Measurements from ENCODE around the gene PHLDB1.

The PHLDB1 gene

GRCh38 chr11:118608360-118609227 lies 1.2 kb downstream of the PHLDB1 start:
- TF ChIP-seq REST (IDR thresholded peaks at IDR 0.05; ENCODE audit: insufficient replicate concordance, low read depth) (no peak), GABPA (IDR thresholded peaks at IDR 0.05; ENCODE audit: low read depth) (no peak), POLR2AphosphoS5 (IDR thresholded peaks at IDR 0.05; ENCODE audit: low read depth) (no peak), SPI1 (IDR thresholded peaks at IDR 0.05; ENCODE audit: borderline replicate concordance, low read depth) (peak; percentile 69), CTCF (IDR thresholded peaks at IDR 0.05; ENCODE audit: insufficient read depth, low read length) (no peak)
- peak; percentile 32 to 56 for DNase-seq (ENCODE audit: low read depth in 1 of 2, low spot score in 1 of 2)
- peaks cover 25% of the 10 kb centered on the region for H3K27me3 ChIP-seq (ENCODE audit: insufficient read depth, poor library complexity, severe bottlenecking)
- no peak overlapping the region for H3K27ac ChIP-seq (replicated peaks)
- peak overlapping the region; percentile 51 for H3K4me3 ChIP-seq (replicated peaks; ENCODE audit: insufficient read depth, low read length)

GRCh38 chr11:118609380-118610224 lies 2.2 kb downstream of the PHLDB1 start:
- Histone ChIP-seq H3K27ac (replicated peaks) (no peak overlapping the region), H3K4me3 (replicated peaks; ENCODE audit: insufficient read depth, low read length) (no peak overlapping the region), H3K27me3 (ENCODE audit: insufficient read depth, poor library complexity, severe bottlenecking) (peaks cover 25% of the 10 kb centered on the region)
- no peak for TF ChIP-seq GABPA (IDR thresholded peaks at IDR 0.05; ENCODE audit: low read depth)
- no peak for TF ChIP-seq POLR2AphosphoS5 (IDR thresholded peaks at IDR 0.05; ENCODE audit: low read depth)
- no peak for TF ChIP-seq REST (IDR thresholded peaks at IDR 0.05; ENCODE audit: insufficient replicate concordance, low read depth)
- TF ChIP-seq CTCF (IDR thresholded peaks at IDR 0.05; ENCODE audit: insufficient read depth, low read length), result no peak
- TF ChIP-seq SPI1 (IDR thresholded peaks at IDR 0.05; ENCODE audit: borderline replicate concordance, low read depth), result no peak
- DNase-seq (ENCODE audit: low read depth in 1 of 2, low spot score in 1 of 2), result no peak

GRCh38 chr11:118610225-118610772 lies 2.9 kb downstream of the PHLDB1 start:
- DNase-seq (ENCODE audit: low read depth in 1 of 2, low spot score in 1 of 2), result no peak
- TF ChIP-seq SPI1 (IDR thresholded peaks at IDR 0.05; ENCODE audit: borderline replicate concordance, low read depth) (no peak), REST (IDR thresholded peaks at IDR 0.05; ENCODE audit: insufficient replicate concordance, low read depth) (no peak), POLR2AphosphoS5 (IDR thresholded peaks at IDR 0.05; ENCODE audit: low read depth) (no peak), CTCF (IDR thresholded peaks at IDR 0.05; ENCODE audit: insufficient read depth, low read length) (no peak), GABPA (IDR thresholded peaks at IDR 0.05; ENCODE audit: low read depth) (no peak)
- H3K4me3 ChIP-seq (replicated peaks; ENCODE audit: insufficient read depth, low read length), result no peak overlapping the region
- no peak overlapping the region for H3K27ac ChIP-seq (replicated peaks)
- H3K27me3 ChIP-seq (ENCODE audit: insufficient read depth, poor library complexity, severe bottlenecking), result peaks cover 25% of the 10 kb centered on the region

Data from HL-60 (cell line).